Thyroid gland (tissue), 4 donors: Measurements from ENCODE around the gene SP5. TPM values are rescaled to one million over a fixed set of nuclear protein-coding genes. Genes with fewer than 3 reads are reported as not detected.

Source experiments
- DNase-seq, 2 donors: peaks; one replicate each; pipeline ENCODE4 v3.0.0-alpha.2; 2019
- H3K27ac ChIP-seq, 3 donors: fragments of 200-600 bp; sonication (generic); 1 replicate in 2 of 3; 2 replicates in 1 of 3; pipeline ENCODE4 v1.5.1; 2016 to 2019; ENCODE audit warnings: mild to moderate bottlenecking in 1 of 3, moderate library complexity in 1 of 3
- H3K27me3 ChIP-seq: fragments of 200-600 bp; sonication (generic); one replicate; pipeline ENCODE4 v1.5.1; 2019
- H3K36me3 ChIP-seq, 2 donors: fragments of 200-600 bp; sonication (generic); one replicate each; pipeline ENCODE4 v1.5.1; 2016 to 2019
- H3K4me1 ChIP-seq, 2 donors: fragments of 200-600 bp; sonication (generic); one replicate each; pipeline ENCODE4 v1.5.1; 2017 to 2019
- H3K4me3 ChIP-seq, 3 donors: fragments of 200-600 bp; sonication (generic); replicated peaks in 1 of 3; 1 replicate in 2 of 3; 2 replicates in 1 of 3; pipeline ENCODE4 v1.5.1; 2016; ENCODE audit warnings: mild to moderate bottlenecking in 1 of 3
- H3K9me3 ChIP-seq: fragments of 200-600 bp; sonication (generic); one replicate; pipeline ENCODE4 v1.5.1; 2017
- POLR2A ChIP-seq, 2 donors: fragments of 450-650 bp; IDR thresholded peaks; one replicate each; pipeline ENCODE4 v1.6.1; 2017; ENCODE audit warnings: antibody characterized with exemption in 2 of 2, mild to moderate bottlenecking in 2 of 2, moderate library complexity in 1 of 2
- WGBS, 2 donors: methylation state at CpG; one replicate each; pipeline ENCODE4 v1.1.5; 2017; 5-methylcytosine and 5-hydroxymethylcytosine counted together
- intact Hi-C: fragments of 100-400 bp; cut with DNase I; formaldehyde crosslinking; loops from one replicate; pipeline ENCODE4 v1.15.1; 2023
- total RNA-seq, 4 donors: library from RNA; depleted of rRNA; stranded (reverse); fragments of >200 nt; gene quantifications; one replicate each; pipeline ENCODE4 v1.2.3, GENCODE V29; 2016
- TF ChIP-seq, protein P1 (sequence below), 6 experiments: fragments of 200-600 bp in 3 of 6; fragments of 450-650 bp in 3 of 6; sonication (generic) in 3 of 6; IDR thresholded peaks; one replicate each; pipeline ENCODE4 v1.5.1; 2016 to 2019; ENCODE audit warnings: antibody characterized with exemption in 6 of 6, mild to moderate bottlenecking in 2 of 6, inconsistent platforms in 1 of 6, moderate library complexity in 1 of 6

SP5 gene
- total RNA-seq, 4 donors from 2014 or later = 0.56 TPM; not detected in 3

DNA sequence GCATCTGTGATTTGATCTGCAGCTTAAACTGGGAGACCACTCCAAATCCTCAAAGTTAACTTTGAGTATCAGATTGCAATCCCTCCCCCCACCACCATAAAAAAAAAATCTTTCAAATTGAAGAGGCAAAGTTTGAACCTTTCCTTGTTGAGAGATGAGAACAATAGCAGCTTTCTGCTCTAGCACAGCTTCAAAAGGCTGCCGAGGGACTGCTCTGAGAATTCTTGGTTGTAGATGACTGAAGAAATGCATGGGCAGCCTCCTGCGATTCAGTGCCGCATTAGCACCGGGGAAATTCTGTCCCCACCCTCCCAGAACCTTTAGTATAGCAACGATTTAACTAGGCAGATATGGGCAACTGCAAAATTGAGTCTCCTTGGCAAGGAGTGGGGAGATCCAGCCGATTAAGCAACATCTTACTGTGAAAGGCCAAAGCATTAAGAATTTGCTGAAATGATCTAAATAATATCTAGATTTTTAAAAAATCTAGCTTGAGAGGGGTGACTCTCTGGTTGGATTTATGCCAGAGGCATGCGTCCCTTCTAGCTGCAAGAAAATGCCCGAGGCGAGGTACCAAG lies 3.9 kb upstream of the SP5 start:
- intact Hi-C loops = no loop called here
- WGBS, 2 donors = 8 to 9% methylated on average over 9 of the region's 9 CpGs
- Histone ChIP-seq H3K36me3 (no peaks in the 10 kb centered on the region), H3K27ac (no peak overlapping the region), H3K9me3 (no peaks in the 10 kb centered on the region), H3K4me3 (no peak overlapping the region), H3K4me1 (peaks cover 11 to 36% of the 10 kb centered on the region in 2 donors), H3K27me3 (peaks cover 15% of the 10 kb centered on the region)
- no peak for DNase-seq
- TF ChIP-seq POLR2A (IDR thresholded peaks at IDR 0.05) = no peak
- TF ChIP-seq, protein P1, sequence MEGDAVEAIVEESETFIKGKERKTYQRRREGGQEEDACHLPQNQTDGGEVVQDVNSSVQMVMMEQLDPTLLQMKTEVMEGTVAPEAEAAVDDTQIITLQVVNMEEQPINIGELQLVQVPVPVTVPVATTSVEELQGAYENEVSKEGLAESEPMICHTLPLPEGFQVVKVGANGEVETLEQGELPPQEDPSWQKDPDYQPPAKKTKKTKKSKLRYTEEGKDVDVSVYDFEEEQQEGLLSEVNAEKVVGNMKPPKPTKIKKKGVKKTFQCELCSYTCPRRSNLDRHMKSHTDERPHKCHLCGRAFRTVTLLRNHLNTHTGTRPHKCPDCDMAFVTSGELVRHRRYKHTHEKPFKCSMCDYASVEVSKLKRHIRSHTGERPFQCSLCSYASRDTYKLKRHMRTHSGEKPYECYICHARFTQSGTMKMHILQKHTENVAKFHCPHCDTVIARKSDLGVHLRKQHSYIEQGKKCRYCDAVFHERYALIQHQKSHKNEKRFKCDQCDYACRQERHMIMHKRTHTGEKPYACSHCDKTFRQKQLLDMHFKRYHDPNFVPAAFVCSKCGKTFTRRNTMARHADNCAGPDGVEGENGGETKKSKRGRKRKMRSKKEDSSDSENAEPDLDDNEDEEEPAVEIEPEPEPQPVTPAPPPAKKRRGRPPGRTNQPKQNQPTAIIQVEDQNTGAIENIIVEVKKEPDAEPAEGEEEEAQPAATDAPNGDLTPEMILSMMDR (IDR thresholded peaks at IDR 0.05) = no peak

GRCh38 chr2:170711774-170712652 lies 3.1 kb upstream of the SP5 start:
- no peak overlapping the region for H3K27ac ChIP-seq
- H3K36me3 ChIP-seq = no peaks in the 10 kb centered on the region
- DNase-seq = peak in 1 of 2 donors; percentile 14
- peaks cover 22% of the 10 kb centered on the region for H3K27me3 ChIP-seq
- WGBS, 2 donors = 3 to 4% methylated on average over 27 to 41 of the region's 51 CpGs
- no peak overlapping the region for H3K4me3 ChIP-seq
- peaks cover 15 to 43% of the 10 kb centered on the region in 2 donors for H3K4me1 ChIP-seq
- TF ChIP-seq, protein P1 (IDR thresholded peaks at IDR 0.05) = no peak
- TF ChIP-seq POLR2A (IDR thresholded peaks at IDR 0.05) = no peak
- intact Hi-C loops = no loop called here
- H3K9me3 ChIP-seq = no peaks in the 10 kb centered on the region

DNA sequence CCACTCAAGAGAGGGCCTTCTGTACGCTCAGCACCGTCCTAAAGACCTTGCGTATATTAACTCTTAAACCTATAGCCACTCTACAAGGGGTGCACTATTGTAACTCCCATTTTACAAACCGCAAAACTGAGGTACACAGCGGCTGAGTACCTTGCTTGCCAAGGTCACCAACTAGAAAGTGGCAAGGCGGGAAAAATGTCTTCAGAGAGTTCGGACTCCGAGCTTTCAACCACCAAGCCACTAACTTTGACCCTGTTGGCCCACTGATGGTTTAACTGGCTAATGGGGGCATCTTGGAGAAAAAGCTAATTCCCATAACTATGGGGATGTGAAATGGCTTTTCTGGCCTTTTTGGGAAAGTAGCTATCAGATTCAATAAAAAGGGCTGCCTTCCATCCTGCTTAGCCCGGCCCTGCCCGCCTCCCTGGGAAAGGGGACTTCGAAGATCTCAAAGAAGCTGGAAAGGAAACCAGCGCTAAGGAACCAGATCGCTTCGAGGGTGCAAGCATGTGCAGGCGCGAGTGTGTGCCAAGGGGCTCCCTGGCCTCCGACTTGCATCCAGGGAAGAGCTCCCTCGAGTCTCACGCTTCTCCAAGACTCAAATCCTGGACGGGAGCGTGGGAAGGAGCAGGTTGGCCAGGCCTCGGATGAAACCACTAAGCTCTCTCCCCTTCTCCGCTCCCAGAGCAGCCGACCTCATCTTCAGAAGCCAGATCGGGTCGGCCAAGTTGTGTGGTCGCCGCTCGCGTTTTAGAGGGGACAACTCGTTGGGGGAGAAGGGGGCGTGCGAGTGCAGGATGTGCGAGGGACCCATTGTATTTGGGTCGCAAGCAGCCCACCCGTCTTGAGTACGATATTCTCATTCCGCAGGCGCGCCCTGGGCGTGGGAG lies 2.2 kb upstream of the SP5 start:
- Histone ChIP-seq H3K4me3 (no peak overlapping the region), H3K4me1 (peaks cover 17 to 48% of the 10 kb centered on the region in 2 donors), H3K27me3 (peaks cover 27% of the 10 kb centered on the region), H3K36me3 (no peaks in the 10 kb centered on the region), H3K27ac (no peak overlapping the region), H3K9me3 (no peaks in the 10 kb centered on the region)
- no peak for DNase-seq
- WGBS, 2 donors = 15 to 23% methylated on average over 36 to 39 of the region's 41 CpGs
- TF ChIP-seq POLR2A (IDR thresholded peaks at IDR 0.05) = no peak
- TF ChIP-seq, protein P1 (IDR thresholded peaks at IDR 0.05) = no peak
- intact Hi-C loops = no loop called here

DNA sequence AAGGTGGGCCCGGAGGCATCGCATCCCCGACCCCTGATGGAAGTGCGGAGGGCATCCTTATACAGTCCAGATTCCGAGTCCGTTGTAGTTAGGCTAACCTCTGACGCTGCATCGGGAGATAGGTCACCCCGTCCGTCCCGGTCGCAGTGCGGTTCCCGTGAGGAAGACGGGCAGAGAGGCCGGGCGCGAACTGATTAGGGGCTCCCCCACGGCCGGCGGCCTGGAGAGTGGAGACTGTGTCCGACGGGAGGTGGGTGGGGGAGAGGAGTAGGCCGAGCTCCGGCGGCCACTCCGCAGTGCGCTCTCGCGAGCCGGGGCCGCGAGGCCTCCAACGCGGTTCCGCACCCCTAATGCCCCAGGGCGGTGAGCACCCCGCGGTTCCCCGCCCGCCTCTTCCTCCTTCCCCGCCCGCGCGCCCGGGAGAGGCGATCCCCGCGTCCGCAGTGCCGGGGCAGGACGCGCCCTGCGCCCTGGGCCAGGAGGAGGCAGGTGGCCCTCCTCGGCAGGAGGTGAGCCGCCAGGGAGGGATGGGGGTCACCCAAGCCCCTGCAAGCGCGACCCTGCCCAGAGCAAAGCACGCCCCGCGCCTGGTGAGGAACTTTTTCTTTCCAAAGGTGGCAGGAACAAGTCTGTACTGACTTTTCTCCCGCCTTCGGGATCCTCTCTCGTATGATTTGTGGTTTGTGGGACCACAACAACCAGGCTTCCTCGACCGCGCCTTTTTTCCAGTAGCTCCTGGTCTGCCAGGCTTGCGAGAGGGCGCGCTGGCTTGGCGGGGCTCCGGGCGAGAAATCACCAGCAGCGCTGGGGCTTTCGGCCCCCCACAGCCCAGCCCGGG lies 1.4 kb upstream of the SP5 start:
- 1 to 3% methylated on average over 15 to 16 of the region's 76 CpGs for WGBS, 2 donors
- Histone ChIP-seq H3K36me3 (no peaks in the 10 kb centered on the region), H3K27ac (no peak overlapping the region), H3K9me3 (no peaks in the 10 kb centered on the region), H3K4me3 (peak overlapping the region in 1 of 3 donors; percentile 38), H3K4me1 (peaks cover 17 to 48% of the 10 kb centered on the region in 2 donors), H3K27me3 (peaks cover 27% of the 10 kb centered on the region)
- TF ChIP-seq, protein P1 (IDR thresholded peaks at IDR 0.05) = no peak
- no peak for TF ChIP-seq POLR2A (IDR thresholded peaks at IDR 0.05)
- peak in 1 of 2 donors; percentile 11 for DNase-seq
- intact Hi-C loops = no loop called here
